ENCODE measurements around the gene SEC14L3.

SEC14L3 gene

GRCh38 chr22:30444632-30445437, 27.0 kb downstream of the SEC14L3 start:
- no peak for DNase-seq (ENCODE audit: insufficient read length, low spot score)
- FAIRE-seq, result no peak
- TF ChIP-seq POLR2A (IDR thresholded peaks at IDR 0.05; ENCODE audit: low read depth, low read length), result no peak

- TF ChIP-seq POLR2A (IDR thresholded peaks at IDR 0.05; ENCODE audit: low read depth, low read length), result no peak
- FAIRE-seq, result no peak
- DNase-seq (ENCODE audit: insufficient read length, low spot score), result no peak
These were observed 30.7 kb downstream of the SEC14L3 start for GRCh38 chr22:30441088-30441487.

- no peak for TF ChIP-seq POLR2A (IDR thresholded peaks at IDR 0.05; ENCODE audit: low read depth, low read length)
- no peak for FAIRE-seq
- DNase-seq (ENCODE audit: insufficient read length, low spot score), result no peak
These were observed 32.0 kb downstream of the SEC14L3 start for GRCh38 chr22:30439836-30440235.

- DNase-seq (ENCODE audit: insufficient read length, low spot score) (no peak), FAIRE-seq (no peak)
- TF ChIP-seq POLR2A (IDR thresholded peaks at IDR 0.05; ENCODE audit: low read depth, low read length), result no peak
These were observed 32.6 kb downstream of the SEC14L3 start for GRCh38 chr22:30439226-30439625.

- DNase-seq (ENCODE audit: insufficient read length, low spot score) (no peak), FAIRE-seq (no peak)
- no peak for TF ChIP-seq POLR2A (IDR thresholded peaks at IDR 0.05; ENCODE audit: low read depth, low read length)
These were observed 33.3 kb downstream of the SEC14L3 start for GRCh38 chr22:30438559-30438958.

- TF ChIP-seq POLR2A (IDR thresholded peaks at IDR 0.05; ENCODE audit: low read depth, low read length), result no peak
- FAIRE-seq, result no peak
- no peak for DNase-seq (ENCODE audit: insufficient read length, low spot score)
These were observed 35.6 kb downstream of the SEC14L3 start for GRCh38 chr22:30436196-30436595.

- DNase-seq (ENCODE audit: insufficient read length, low spot score), result no peak
- no peak for TF ChIP-seq POLR2A (IDR thresholded peaks at IDR 0.05; ENCODE audit: low read depth, low read length)
- no peak for FAIRE-seq
These were observed 36.1 kb downstream of the SEC14L3 start for GRCh38 chr22:30435674-30436126.

- TF ChIP-seq POLR2A (IDR thresholded peaks at IDR 0.05; ENCODE audit: low read depth, low read length), result no peak
- FAIRE-seq (no peak), DNase-seq (ENCODE audit: insufficient read length, low spot score) (no peak)
These were observed 37.0 kb downstream of the SEC14L3 start for GRCh38 chr22:30434843-30435242.

- FAIRE-seq (no peak), DNase-seq (ENCODE audit: insufficient read length, low spot score) (no peak)
- TF ChIP-seq POLR2A (IDR thresholded peaks at IDR 0.05; ENCODE audit: low read depth, low read length), result no peak
These were observed 38.0 kb downstream of the SEC14L3 start for GRCh38 chr22:30433773-30434172.

- DNase-seq (ENCODE audit: insufficient read length, low spot score), result no peak
- TF ChIP-seq POLR2A (IDR thresholded peaks at IDR 0.05; ENCODE audit: low read depth, low read length), result no peak
- no peak for FAIRE-seq
These were observed 38.6 kb downstream of the SEC14L3 start for GRCh38 chr22:30433227-30433626.

GRCh38 chr22:30432520-30432919, 39.3 kb downstream of the SEC14L3 start:
- DNase-seq (ENCODE audit: insufficient read length, low spot score) (no peak), FAIRE-seq (no peak)
- no peak for TF ChIP-seq POLR2A (IDR thresholded peaks at IDR 0.05; ENCODE audit: low read depth, low read length)

- FAIRE-seq, result no peak
- TF ChIP-seq POLR2A (IDR thresholded peaks at IDR 0.05; ENCODE audit: low read depth, low read length), result no peak
- DNase-seq (ENCODE audit: insufficient read length, low spot score), result no peak
These were observed 39.7 kb downstream of the SEC14L3 start for GRCh38 chr22:30432096-30432495.

- FAIRE-seq (no peak), DNase-seq (ENCODE audit: insufficient read length, low spot score) (no peak)
- no peak for TF ChIP-seq POLR2A (IDR thresholded peaks at IDR 0.05; ENCODE audit: low read depth, low read length)
These were observed 40.9 kb downstream of the SEC14L3 start for GRCh38 chr22:30430933-30431332.

- FAIRE-seq (no peak), DNase-seq (ENCODE audit: insufficient read length, low spot score) (no peak)
- no peak for TF ChIP-seq POLR2A (IDR thresholded peaks at IDR 0.05; ENCODE audit: low read depth, low read length)
These were observed 41.9 kb downstream of the SEC14L3 start for GRCh38 chr22:30429887-30430286.

- FAIRE-seq (no peak), DNase-seq (ENCODE audit: insufficient read length, low spot score) (no peak)
- no peak for TF ChIP-seq POLR2A (IDR thresholded peaks at IDR 0.05; ENCODE audit: low read depth, low read length)
These were observed 43.9 kb downstream of the SEC14L3 start for GRCh38 chr22:30427871-30428270.

All from H54 (cell line).